H1 (cell line): ENCODE results near the gene GADD45GIP1. TPM values are rescaled to one million over a fixed set of nuclear protein-coding genes. Genes with fewer than 3 reads are reported as not detected.

Source experiments
- CBX8 ChIP-seq: fragments of 300-800, 300-1000 bp; sonication (generic); IDR thresholded peaks from 2 replicates; pipeline ENCODE4 v1.7.1; 2016; ENCODE audit warnings: low read depth, low read length, borderline replicate concordance
- CHD2 ChIP-seq: IDR thresholded peaks from 2 replicates; pipeline ENCODE4 v1.6.1; 2012; ENCODE audit warnings: low read length, improper control_type of control experiment
- CREB1 ChIP-seq: IDR thresholded peaks from 2 replicates; pipeline ENCODE4 v1.6.1; 2012; ENCODE audit warnings: inconsistent platforms
- EGR1 ChIP-seq: IDR thresholded peaks from 2 replicates; pipeline ENCODE4 v1.6.1; 2011; ENCODE audit warnings: low read depth, low read length, borderline replicate concordance
- EP300 ChIP-seq, 2 experiments: IDR thresholded peaks; 1 replicate in 1 of 2; 2 replicates in 1 of 2; pipeline ENCODE4 v1.6.1; 2011 to 2012; ENCODE audit warnings: low read depth in 2 of 2, low read length in 2 of 2, mild to moderate bottlenecking in 2 of 2, borderline replicate concordance in 1 of 2, inconsistent platforms in 1 of 2, moderate library complexity in 1 of 2
- FOSL1 ChIP-seq: IDR thresholded peaks from 2 replicates; pipeline ENCODE4 v1.6.1; 2011; ENCODE audit warnings: mild to moderate bottlenecking, low read depth, low read length, moderate library complexity; ENCODE audit not compliant: insufficient read depth
- GABPA ChIP-seq: IDR thresholded peaks from 2 replicates; pipeline ENCODE4 v1.6.1; 2011; ENCODE audit warnings: mild to moderate bottlenecking, low read length, moderate library complexity, borderline replicate concordance; ENCODE audit not compliant: insufficient read depth
- GTF2F1 ChIP-seq: IDR thresholded peaks from 2 replicates; pipeline ENCODE4 v1.6.1; 2012; ENCODE audit warnings: low read depth, low read length, improper control_type of control experiment, borderline replicate concordance
- HDAC6 ChIP-seq: IDR thresholded peaks from one replicate; pipeline ENCODE4 v1.7.1; 2012; ENCODE audit warnings: low read depth, mild to moderate bottlenecking, inconsistent platforms, low read length, moderate library complexity
- JUN ChIP-seq: IDR thresholded peaks from 2 replicates; pipeline ENCODE4 v1.6.1; 2011; ENCODE audit warnings: low read depth, mild to moderate bottlenecking, improper control_type of control experiment, low read length
- JUND ChIP-seq: IDR thresholded peaks from 2 replicates; pipeline ENCODE4 v1.6.1; 2011; ENCODE audit warnings: mild to moderate bottlenecking, improper control_type of control experiment, low read length
- KDM4A ChIP-seq: IDR thresholded peaks from one replicate; pipeline ENCODE4 v1.7.1; 2012; ENCODE audit warnings: low read depth, mild to moderate bottlenecking, moderate library complexity, low read length, inconsistent platforms; ENCODE audit not compliant: severe bottlenecking
- POU5F1 ChIP-seq: IDR thresholded peaks from 2 replicates; pipeline ENCODE4 v1.6.1; 2011; ENCODE audit warnings: low read depth, mild to moderate bottlenecking, low read length, moderate library complexity
- RBBP5 ChIP-seq: IDR thresholded peaks from 2 replicates; pipeline ENCODE4 v1.7.1; 2012; ENCODE audit warnings: low read depth, mild to moderate bottlenecking, inconsistent platforms, low read length, moderate library complexity, borderline replicate concordance
- RXRA ChIP-seq: IDR thresholded peaks from 2 replicates; pipeline ENCODE4 v1.6.1; 2011; ENCODE audit warnings: low read depth, mild to moderate bottlenecking, low read length, moderate library complexity; ENCODE audit not compliant: insufficient read depth
- SIN3A ChIP-seq, 2 experiments: IDR thresholded peaks in 1 of 2; conservative IDR thresholded peaks in 1 of 2; 2 replicates each; pipeline ENCODE4 v1.6.1; 2011 to 2012; ENCODE audit warnings: low read length in 2 of 2, improper control_type of control experiment in 1 of 2, low read depth in 1 of 2, mild to moderate bottlenecking in 1 of 2
- SP1 ChIP-seq: IDR thresholded peaks from 2 replicates; pipeline ENCODE4 v1.6.1; 2011; ENCODE audit warnings: low read depth, low read length
- SUZ12 ChIP-seq: fragments of 200-600 bp; sonication (generic); IDR thresholded peaks from 2 replicates; pipeline ENCODE4 v1.6.1; 2012; ENCODE audit warnings: mild to moderate bottlenecking, inconsistent platforms, low read length, moderate library complexity, mixed read lengths
- TAF7 ChIP-seq: optimal IDR thresholded peaks from 2 replicates; pipeline ENCODE3; 2011; ENCODE audit warnings: low read depth, mild to moderate bottlenecking, inconsistent platforms, low read length, moderate library complexity, borderline replicate concordance
- TBP ChIP-seq: IDR thresholded peaks from 2 replicates; pipeline ENCODE4 v1.6.1; 2011; ENCODE audit warnings: low read depth, low read length, improper control_type of control experiment
- TEAD4 ChIP-seq: IDR thresholded peaks from 2 replicates; pipeline ENCODE4 v1.6.1; 2012; ENCODE audit warnings: low read depth, low read length, inconsistent platforms, mixed read lengths
- YY1 ChIP-seq: IDR thresholded peaks from 2 replicates; pipeline ENCODE4 v1.6.1; 2011; ENCODE audit warnings: low read depth, mild to moderate bottlenecking, low read length
- polyA plus RNA-seq, 7 experiments: library from polyadenylated mRNA; depleted of rRNA in 3 of 7; stranded (reverse) in 5 of 7; unstranded in 2 of 7; fragments of >200 nt in 5 of 7; fragments of 200-250 nt in 2 of 7; gene quantifications; 1 replicate in 5 of 7; 2 replicates in 1 of 7; 4 replicates in 1 of 7; pipeline versions ENCODE4 v1.2.1 to v1.2.3, GENCODE V29; 2011 to 2013; ENCODE audit warnings: missing spikeins in 2 of 7, mixed read lengths in 2 of 7
- total RNA-seq: library from RNA; stranded (reverse); fragmentation: NEBNext Ultra II Directional; extraction: Animal tissue kit (Norgen Biotek cat#: 25700); gene quantifications from 2 replicates; pipeline ENCODE4 v1.2.1, GENCODE V29; 2021
- TF ChIP-seq, protein P1 (sequence below): IDR thresholded peaks from 2 replicates; pipeline ENCODE4 v1.6.1; 2011; ENCODE audit warnings: low read depth, mild to moderate bottlenecking, low read length; ENCODE audit not compliant: insufficient read depth

GADD45GIP1 gene
- total and polyA plus RNA-seq, 2 of the 8 experiments (the other 6 are each of a cell fraction or from before 2014, with no cell fraction given) = 42.2 to 42.6 TPM

DNA sequence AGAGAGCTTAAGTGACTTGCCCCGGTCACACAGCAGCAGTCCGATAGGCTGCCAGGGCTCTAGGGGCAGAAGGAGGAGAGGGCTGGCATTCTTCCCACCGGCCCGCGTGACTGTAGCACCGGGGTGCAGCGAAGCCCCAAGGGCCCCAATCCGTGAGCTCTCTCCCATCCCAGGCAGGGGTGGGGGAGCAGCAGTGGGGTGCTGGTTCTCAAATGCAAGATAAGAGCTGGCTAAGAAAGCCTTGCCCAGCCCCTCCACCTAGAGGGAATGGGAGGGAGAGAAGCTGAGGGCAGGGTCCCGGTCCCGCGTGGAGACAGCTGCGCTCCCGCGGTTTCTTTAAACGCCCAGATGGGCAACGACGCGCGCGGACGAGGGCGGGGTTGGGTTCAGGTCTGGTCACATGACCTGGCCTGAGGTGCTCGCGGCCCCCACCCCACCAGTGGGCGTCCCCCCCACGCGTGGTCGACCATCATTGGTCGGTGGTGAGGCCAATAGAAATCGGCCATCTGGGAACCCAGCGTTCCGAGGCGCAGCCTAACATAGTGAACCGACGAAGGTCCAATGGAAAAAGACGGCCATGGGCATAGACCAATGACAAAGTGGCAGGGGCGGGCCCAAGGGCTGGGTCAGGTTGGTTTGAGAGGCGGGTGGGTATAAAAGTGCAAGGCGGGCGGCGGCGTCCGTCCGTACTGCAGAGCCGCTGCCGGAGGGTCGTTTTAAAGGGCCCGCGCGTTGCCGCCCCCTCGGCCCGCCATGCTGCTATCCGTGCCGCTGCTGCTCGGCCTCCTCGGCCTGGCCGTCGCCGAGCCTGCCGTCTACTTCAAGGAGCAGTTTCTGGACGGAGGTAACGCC lies 18.9 kb downstream of the GADD45GIP1 start, which contains the start of gene CALR (continued):
- TF ChIP-seq POU5F1 (no peak), TAF7 (peak; percentile 87), FOSL1 (no peak), EGR1 (0 out of 2 replicates have a peak, but pooled peaks have one; percentile 13), SP1 (peak; percentile 100), CHD2 (peak; percentile 93), RBBP5 (0 out of 2 replicates have a peak, but pooled peaks have one; percentile 3), TEAD4 (no peak), HDAC6 (no peak), KDM4A (no peak), JUND (0 out of 2 replicates have a peak, but pooled peaks have one; percentile 24), EP300 (IDR thresholded peaks at IDR 0.05; ENCODE audit: borderline replicate concordance in 1 of 2, low read depth in 2 of 2, low read length in 2 of 2) (no peak), RXRA (no peak), JUN (no peak), TBP (peak; percentile 97), YY1 (peak; percentile 34; the same call in 1 of the 2 replicates), SIN3A (conservative IDR thresholded peaks at IDR 0.05 in 1 of 2, IDR thresholded peaks at IDR 0.05 in 1 of 2; ENCODE audit: low read depth in 1 of 2, low read length in 2 of 2) (peak in 1 of 2 experiments; percentile 72; a peak in 2 of 4 replicates), GTF2F1 (peak; percentile 57; the same call in 1 of the 2 replicates), CBX8 (no peak), GABPA (no peak), CREB1 (0 out of 2 replicates have a peak, but pooled peaks have one; percentile 64), SUZ12 (peak; percentile 63; the same call in 1 of the 2 replicates)
- TF ChIP-seq, protein P1, sequence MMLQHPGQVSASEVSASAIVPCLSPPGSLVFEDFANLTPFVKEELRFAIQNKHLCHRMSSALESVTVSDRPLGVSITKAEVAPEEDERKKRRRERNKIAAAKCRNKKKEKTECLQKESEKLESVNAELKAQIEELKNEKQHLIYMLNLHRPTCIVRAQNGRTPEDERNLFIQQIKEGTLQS = no peak
